ENCODE measurements around the gene VSIR. TPM values are rescaled to one million over a fixed set of nuclear protein-coding genes. Genes with fewer than 3 reads are reported as not detected.
A peak's percentile ranks its signal among the peaks of the same experiment; 100 is the strongest.

VSIR gene
- total and polyA plus RNA-seq, 10 of the 15 experiments (the other 5 are each of a cell fraction or from before 2014, with no cell fraction given), result 0.19 to 12.5 (median 6.7) TPM

DNA sequence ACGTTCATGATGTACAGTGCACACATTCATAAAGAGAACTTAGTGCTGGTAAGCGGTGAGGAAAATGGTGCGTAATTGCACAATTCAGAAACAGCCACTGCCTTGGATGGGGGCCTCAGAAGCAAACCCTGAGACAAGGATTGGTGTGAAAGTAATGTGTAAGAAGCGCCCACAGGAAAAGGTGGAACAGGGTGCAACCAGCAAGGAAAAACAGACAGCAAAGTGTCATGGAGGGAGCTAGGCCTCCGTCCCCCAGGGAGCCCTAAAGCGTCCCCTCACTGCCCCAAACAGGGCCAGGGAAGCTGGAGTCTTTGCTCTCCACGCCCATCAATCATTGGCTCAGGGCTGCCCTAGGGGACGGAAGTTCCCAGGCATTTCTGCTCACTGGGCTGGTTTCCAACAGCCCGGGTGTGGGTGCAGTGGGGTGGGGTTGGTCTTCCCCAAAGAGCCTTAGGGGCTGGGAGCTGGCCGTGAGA lies 44.1 kb downstream of the VSIR start:
- in situ Hi-C loops (cut with MboI) (no loop called here), intact Hi-C loops (cut with micrococcal nuclease; ENCODE audit: unreplicated experiment) (no loop called here)
- CTCF ChIA-PET, result interaction anchor here (1.2 to 5.1 kb wide), 5 partner anchors 31 to 345 kb away, joined by 4 to 40 read pairs (median 7); partner anchors contain the start of gene VSIR
- RAD21 ChIA-PET (ENCODE audit: unreplicated experiment), result interaction anchor here (1.6 to 4.4 kb wide), 5 partner anchors 18 to 44 kb away, joined by 5 to 19 read pairs (median 11); partner anchors contain the start of gene VSIR
- BruUV-seq (replicated peaks), result no TSS peak
- no peak for TF ChIP-seq MTA2 (IDR thresholded peaks at IDR 0.05; ENCODE audit: low read depth)
- TF ChIP-seq ZNF24 (IDR thresholded peaks at IDR 0.05), result no peak
- TF ChIP-seq NFYA (IDR thresholded peaks at IDR 0.05; ENCODE audit: borderline replicate concordance, low read depth, low read length), result no peak
- no peak for TF ChIP-seq ATF7 (IDR thresholded peaks at IDR 0.05; ENCODE audit: low read depth)
- TF ChIP-seq NFXL1 (IDR thresholded peaks at IDR 0.05; ENCODE audit: borderline replicate concordance), result no peak
- TF ChIP-seq PML (IDR thresholded peaks at IDR 0.05; ENCODE audit: low read length), result no peak
- TF ChIP-seq EED (IDR thresholded peaks at IDR 0.05; ENCODE audit: low read depth), result no peak
- no peak for TF ChIP-seq BCLAF1 (IDR thresholded peaks at IDR 0.05)
- TF ChIP-seq JUNB (IDR thresholded peaks at IDR 0.05), result no peak
- H2AFZ ChIP-seq (ENCODE audit: control insufficient read depth, low read depth, low read length), result no peak overlapping the region
- no peaks in the 10 kb centered on the region for H4K20me1 ChIP-seq (ENCODE audit: control insufficient read depth, insufficient read depth)
- SMC1A ChIA-PET (ENCODE audit: uncharacterized antibody, unreplicated experiment), result interaction anchor here (0.6 to 1.7 kb wide), 4 partner anchors 19 to 82 kb away, joined by 3 to 4 read pairs (median 4); no protein-coding TSS in a partner anchor
- peak overlapping the region; percentile 4; the same call in 1 of the 2 replicates for H3K4me2 ChIP-seq (ENCODE audit: control insufficient read depth, insufficient read depth)
- peaks cover 48% of the 10 kb centered on the region for H3K4me1 ChIP-seq (ENCODE audit: control insufficient read depth, insufficient read depth, low read length)
- H3K27me3 ChIP-seq (replicated peaks in 1 of 2; ENCODE audit: control insufficient read depth in 2 of 2, insufficient read depth in 2 of 2, low read length in 1 of 2), result no peaks in the 10 kb centered on the region
- no peaks in the 10 kb centered on the region for H3K79me2 ChIP-seq (ENCODE audit: control insufficient read depth, insufficient read depth, low read length)
- WGBS (ENCODE audit: insufficient coverage, insufficient replicate concordance, low lambda C conversion rate, missing lambda C conversion rate), result 84% methylated on average over 10 of the region's 10 CpGs
- no peak overlapping the region for H3K4me3 ChIP-seq
- no peak for DNase-seq (ENCODE audit: low read depth, low spot score)
- H3K9me3 ChIP-seq (replicated peaks; ENCODE audit: control insufficient read depth, insufficient read depth, low read length), result no peaks in the 10 kb centered on the region
- no peak for FAIRE-seq
- no peak overlapping the region; the same call in 1 of the 2 replicates for H3K9ac ChIP-seq (ENCODE audit: control insufficient read depth, insufficient read depth, low read length)
- POLR2A ChIA-PET, result interaction anchor here (1.4 to 1.9 kb wide), 2 partner anchors 19 to 40 kb away, joined by 6 to 7 read pairs; no protein-coding TSS in a partner anchor
- H3K27ac ChIP-seq (ENCODE audit: control insufficient read depth, insufficient read depth), result peak overlapping the region; percentile 81; the same call in 1 of the 2 replicates
- no peaks in the 10 kb centered on the region for H3K36me3 ChIP-seq (ENCODE audit: control insufficient read depth in 2 of 2, insufficient read depth in 2 of 2, low read length in 1 of 2)
- ATAC-seq, result no peak
